GM21576 (cell line): Measurements from ENCODE around the gene C11orf16.
"Not testable (repeated sequence)": the region's sequence is repeated elsewhere in the genome, so short reads cannot be mapped to it uniquely, and the experiment has no call there.

Experiments
- ATAC-seq: cut with Tn5 transposase; IDR thresholded peaks from one replicate; pipeline ENCODE4 v1.9.1; 2021; ENCODE audit warnings: mild to moderate bottlenecking, moderate library complexity; ENCODE audit not compliant: unreplicated experiment

Gene C11orf16

GRCh38 chr11:8937659-8938058 is 4.9 kb upstream of the C11orf16 start:
- ATAC-seq: no peak

GRCh38 chr11:8937159-8937558 is 4.4 kb upstream of the C11orf16 start:
- ATAC-seq: no peak

- ATAC-seq: not testable (repeated sequence)
These were observed 3.0 kb upstream of the C11orf16 start for GRCh38 chr11:8935789-8936188.

- ATAC-seq: no peak
These were observed 2.2 kb upstream of the C11orf16 start for GRCh38 chr11:8934742-8935488.

GRCh38 chr11:8933931-8934330 is 1.2 kb upstream of the C11orf16 start:
- ATAC-seq: no peak

GRCh38 chr11:8930456-8931175 is 2.1 kb downstream of the C11orf16 start:
- no peak for ATAC-seq

GRCh38 chr11:8928981-8929615 is 3.6 kb downstream of the C11orf16 start:
- no peak for ATAC-seq

GRCh38 chr11:8928205-8928604 is 4.5 kb downstream of the C11orf16 start:
- no peak for ATAC-seq

- ATAC-seq: no peak
These were observed 5.5 kb downstream of the C11orf16 start for GRCh38 chr11:8927233-8927632.

- ATAC-seq: no peak
These were observed 6.5 kb downstream of the C11orf16 start for GRCh38 chr11:8926236-8926635.

GRCh38 chr11:8925711-8926110 is 7.0 kb downstream of the C11orf16 start:
- no peak for ATAC-seq

- no peak for ATAC-seq
These were observed 10.1 kb downstream of the C11orf16 start for GRCh38 chr11:8922691-8923090.

- ATAC-seq: no peak
These were observed 15.5 kb downstream of the C11orf16 start for GRCh38 chr11:8917157-8917825.

- ATAC-seq: no peak
These were observed 18.1 kb downstream of the C11orf16 start for GRCh38 chr11:8914661-8915018.

- no peak for ATAC-seq
These were observed 18.6 kb downstream of the C11orf16 start for GRCh38 chr11:8913961-8914660.

- peak; percentile 58 for ATAC-seq
These were observed 21.5 kb downstream of the C11orf16 start, which contains the start of gene AKIP1 for GRCh38 chr11:8911029-8911823. Gene AKIP1 (plus strand): TSS chr11:8911189. CDS start chr11:8911450, 261 bp downstream.

- ATAC-seq: peak; percentile 25
These were observed 22.1 kb downstream of the C11orf16 start for GRCh38 chr11:8910649-8911026.

GRCh38 chr11:8908099-8908498 is 24.6 kb downstream of the C11orf16 start:
- no peak for ATAC-seq

GRCh38 chr11:8907116-8907515 is 25.6 kb downstream of the C11orf16 start:
- no peak for ATAC-seq
